ENCODE results near the gene TRIP6.

The TRIP6 gene

GRCh38 chr7:100887516-100888290 lies 20.5 kb downstream of the TRIP6 start:
- Histone ChIP-seq H3K4me3 (ENCODE audit: low read depth in 1 of 2, low read length in 1 of 2) (peak overlapping the region; percentile 57 to 98), H3K27me3 (peaks cover 29% of the 10 kb centered on the region), H3K27ac (peak overlapping the region; percentile 93), H3K9me3 (no peaks in the 10 kb centered on the region), H3K4me1 (ENCODE audit: control insufficient read depth in 1 of 2, insufficient read depth in 1 of 2, low read depth in 1 of 2, low read length in 1 of 2) (peaks cover 51 to 53% of the 10 kb centered on the region in 2 experiments), H3K36me3 (peaks cover 48% of the 10 kb centered on the region)
- TF ChIP-seq CTCF (IDR thresholded peaks at IDR 0.05), result no peak

GRCh38 chr7:100888291-100888987 lies 21.3 kb downstream of the TRIP6 start:
- no peak for TF ChIP-seq CTCF (IDR thresholded peaks at IDR 0.05)
- peak overlapping the region; percentile 88 to 98 for H3K4me3 ChIP-seq (ENCODE audit: low read depth in 1 of 2, low read length in 1 of 2)

GRCh38 chr7:100888988-100889750 lies 22.0 kb downstream of the TRIP6 start, which contains the start of gene UFSP1:
TSS of gene UFSP1 (minus strand) at chr7:100889715. CDS start at chr7:100889271, 444 bp downstream.
- Histone ChIP-seq H3K4me1 (ENCODE audit: control insufficient read depth in 1 of 2, insufficient read depth in 1 of 2, low read depth in 1 of 2, low read length in 1 of 2) (peaks cover 51 to 53% of the 10 kb centered on the region in 2 experiments), H3K27me3 (peaks cover 44% of the 10 kb centered on the region), H3K36me3 (peaks cover 33% of the 10 kb centered on the region), H3K27ac (peak within 1 kb of the TSS; percentile 93), H3K4me3 (ENCODE audit: low read depth in 1 of 2, low read length in 1 of 2) (peak within 1 kb of the TSS; percentile 88 to 98), H3K9me3 (no peaks in the 10 kb centered on the region)
- peak; percentile 31 for TF ChIP-seq CTCF (IDR thresholded peaks at IDR 0.05)

More at GRCh38 chr7:100888291-100888987, 21.3 kb downstream of the TRIP6 start:
- Histone ChIP-seq H3K27ac (peak overlapping the region; percentile 93), H3K36me3 (peaks cover 41% of the 10 kb centered on the region), H3K4me1 (ENCODE audit: control insufficient read depth in 1 of 2, insufficient read depth in 1 of 2, low read depth in 1 of 2, low read length in 1 of 2) (peaks cover 51 to 53% of the 10 kb centered on the region in 2 experiments), H3K27me3 (peaks cover 36% of the 10 kb centered on the region), H3K9me3 (no peaks in the 10 kb centered on the region)

- Histone ChIP-seq H3K4me1 (ENCODE audit: control insufficient read depth in 1 of 2, insufficient read depth in 1 of 2, low read depth in 1 of 2, low read length in 1 of 2) (peaks cover 51 to 67% of the 10 kb centered on the region in 2 experiments), H3K36me3 (peaks cover 16% of the 10 kb centered on the region), H3K27me3 (peaks cover 61% of the 10 kb centered on the region), H3K4me3 (ENCODE audit: low read depth in 1 of 2, low read length in 1 of 2) (peak overlapping the region; percentile 88 to 98), H3K9me3 (no peaks in the 10 kb centered on the region), H3K27ac (no peak overlapping the region)
- TF ChIP-seq CTCF (IDR thresholded peaks at IDR 0.05), result no peak
Observed at GRCh38 chr7:100890653-100891567, 23.7 kb downstream of the TRIP6 start.
